HG03139 (cell line): ENCODE data around the gene FOXA2.
"Not testable (repeated sequence)": the region's sequence is repeated elsewhere in the genome, so short reads cannot be mapped to it uniquely, and the experiment has no call there.

ENCODE experiments used
- ATAC-seq: cut with Tn5 transposase; IDR thresholded peaks from one replicate; pipeline ENCODE4 v1.9.1; 2021; ENCODE audit not compliant: unreplicated experiment

Gene FOXA2

DNA sequence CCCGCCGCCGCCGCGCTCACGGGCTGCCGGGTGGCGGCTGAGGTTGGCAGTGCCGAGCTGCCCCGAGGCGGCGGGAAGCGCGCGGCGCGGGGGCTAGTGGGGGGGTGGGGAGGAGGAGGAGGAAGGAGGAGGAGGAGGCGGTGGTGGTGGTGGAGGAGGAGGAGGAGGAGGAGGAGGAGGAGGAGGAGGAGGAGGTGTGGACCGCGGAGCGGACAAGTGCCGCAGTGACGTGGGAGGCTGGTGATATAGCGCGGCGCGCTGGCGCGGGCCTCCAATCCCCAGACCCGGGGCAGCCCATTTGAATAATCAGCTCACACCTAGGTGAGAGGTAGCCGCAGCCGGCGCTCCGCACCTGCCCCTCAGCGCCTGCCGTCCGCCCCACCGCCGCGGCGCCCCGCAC lies at the start of gene FOXA2:
Gene FOXA2, minus strand, starts transcription at position 51 of the 400 bp plus-strand sequence. CDS start 294 bp downstream, outside the sequence.
- ATAC-seq, result no peak

GRCh38 chr20:22630701-22631100 lies 46.3 kb upstream of the FOXA2 start:
- no peak for ATAC-seq

GRCh38 chr20:22629927-22630326 lies 45.6 kb upstream of the FOXA2 start:
- ATAC-seq, result no peak

DNA sequence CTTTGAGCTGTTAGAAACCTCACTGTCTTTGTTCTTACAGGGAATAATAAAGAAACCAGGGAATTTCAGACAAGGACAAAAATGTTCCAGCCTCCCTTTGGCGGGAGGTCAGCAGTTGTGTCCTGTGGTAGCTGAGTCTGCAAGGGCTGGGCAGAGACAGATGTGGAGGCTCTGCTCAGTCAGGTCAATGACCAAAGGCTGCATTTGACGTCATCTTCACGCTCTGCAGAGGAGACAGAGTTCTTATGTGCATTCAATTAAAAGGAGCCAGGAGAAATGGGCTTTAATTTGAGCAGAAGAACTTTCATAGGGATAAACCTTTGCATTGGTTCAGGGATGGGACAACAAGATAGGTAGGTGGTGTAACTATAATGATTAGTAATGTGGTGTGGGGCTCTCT lies 45.1 kb upstream of the FOXA2 start:
- no peak for ATAC-seq

DNA sequence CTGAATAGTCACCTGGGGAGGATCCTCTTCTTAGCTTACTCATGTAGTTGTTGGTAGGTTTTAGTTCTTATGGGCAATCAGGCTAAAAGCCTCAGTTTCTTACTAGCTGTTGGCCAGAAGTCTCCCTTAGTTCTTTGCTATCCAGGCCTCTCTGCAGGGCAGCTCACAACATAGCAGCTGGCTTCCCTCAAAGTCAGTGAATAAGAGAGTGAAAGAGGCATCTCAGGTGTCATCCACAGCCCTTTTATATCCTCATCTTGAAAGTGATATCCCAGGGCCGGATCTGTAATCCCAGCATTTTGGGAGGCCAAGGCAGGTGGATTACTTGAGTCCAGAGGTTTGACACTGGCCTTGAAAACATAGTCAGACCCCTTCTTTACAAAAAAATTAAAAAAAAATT lies 42.1 kb upstream of the FOXA2 start:
- no peak for ATAC-seq

DNA sequence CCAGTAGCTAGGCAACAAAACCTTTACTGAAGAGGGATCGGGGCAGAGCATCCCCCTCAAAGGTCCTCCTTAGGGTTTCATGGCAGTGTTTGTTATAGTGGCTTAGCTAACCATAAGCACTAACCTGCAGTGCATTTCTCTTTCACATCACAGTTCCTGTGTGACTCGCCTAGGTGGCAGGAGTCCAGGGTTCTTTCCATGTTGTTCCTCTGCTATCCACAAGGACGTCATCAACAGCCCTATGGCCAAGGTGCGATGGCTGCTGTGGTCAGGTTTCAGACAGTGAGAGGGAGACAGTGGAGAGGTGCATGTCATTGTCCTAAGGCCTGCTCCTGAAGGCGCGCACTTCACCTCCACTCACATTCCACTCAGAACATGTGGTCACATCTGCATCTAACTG lies 38.8 kb upstream of the FOXA2 start:
- no peak for ATAC-seq

DNA sequence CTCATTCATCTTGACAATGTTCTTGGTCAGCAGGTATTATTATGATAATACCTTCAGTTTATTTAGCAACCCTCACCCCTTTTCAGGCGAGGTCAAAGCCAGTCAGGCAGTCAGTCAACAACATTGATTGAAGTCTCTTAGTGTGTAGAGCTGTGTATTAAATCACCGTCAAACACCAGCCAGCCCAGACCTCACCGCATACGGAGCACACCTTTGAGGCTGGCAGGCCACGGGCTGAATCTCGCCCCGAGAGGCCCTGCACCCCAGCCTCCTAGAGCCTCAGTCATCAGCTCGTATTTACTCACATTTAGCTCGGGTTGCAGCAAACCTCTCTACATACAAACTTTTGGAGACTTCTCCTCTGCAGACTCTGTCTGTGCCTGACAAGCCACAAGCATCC lies 36.0 kb upstream of the FOXA2 start:
- ATAC-seq, result no peak

DNA sequence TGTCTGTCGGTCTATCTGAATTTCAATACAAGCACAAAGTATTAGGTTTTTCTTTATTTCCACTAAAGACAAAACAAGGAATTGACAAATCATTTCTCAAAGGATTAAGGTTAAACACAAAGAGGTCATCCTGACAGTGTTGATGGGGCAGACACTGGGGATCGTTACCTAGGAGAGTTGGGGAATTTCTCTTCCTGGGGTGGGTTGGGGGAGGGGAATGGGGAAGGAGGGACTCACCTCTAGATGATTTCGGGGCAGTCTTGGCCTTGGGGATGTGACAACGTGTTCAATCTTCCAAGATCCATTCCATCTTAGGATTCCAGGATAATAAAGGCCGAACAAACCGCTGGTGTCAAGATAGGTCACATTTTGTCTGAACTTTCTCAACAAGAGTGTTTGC lies 35.4 kb upstream of the FOXA2 start:
- ATAC-seq, result no peak

DNA sequence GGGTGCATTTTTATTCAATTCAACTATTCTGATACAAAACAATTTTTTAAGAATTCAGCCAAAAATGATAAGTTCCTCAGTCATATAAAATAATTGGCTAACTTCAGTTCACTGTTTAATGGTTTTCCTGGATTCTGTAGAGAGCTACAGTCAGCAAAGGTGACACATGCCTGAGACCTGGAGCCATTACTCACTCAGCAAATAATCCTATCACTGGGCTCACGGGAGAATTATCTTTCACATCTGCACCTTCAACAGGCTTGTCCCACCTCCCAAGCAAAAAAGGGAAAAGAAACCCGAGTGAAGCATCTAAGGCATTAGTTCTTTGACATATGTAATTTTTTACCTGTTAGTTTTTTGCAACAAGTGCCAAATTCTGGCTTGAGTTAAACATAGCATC lies 34.9 kb upstream of the FOXA2 start:
- ATAC-seq, result no peak

- no peak for ATAC-seq
Observed at GRCh38 chr20:22617160-22617559, 32.8 kb upstream of the FOXA2 start.

DNA sequence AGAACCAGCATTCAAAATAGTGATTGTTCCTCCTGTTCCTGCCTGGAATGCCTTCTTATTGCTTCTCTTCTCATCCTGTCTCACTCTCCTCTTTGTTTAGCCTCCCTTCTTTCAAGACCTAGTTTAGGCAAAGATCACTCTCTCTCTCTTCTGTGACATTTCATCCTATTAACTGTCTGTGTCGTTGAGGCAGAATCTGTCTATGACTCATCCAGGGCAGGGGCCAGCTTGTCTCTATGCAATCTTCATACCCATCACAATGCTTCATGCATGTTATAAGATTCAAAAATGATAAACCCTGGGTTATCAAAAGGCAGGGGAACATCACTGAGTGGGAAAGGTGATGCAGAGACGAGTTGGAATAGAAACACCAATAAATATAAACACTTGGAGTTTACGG lies 32.2 kb upstream of the FOXA2 start:
- ATAC-seq, result no peak

GRCh38 chr20:22615425-22615824 lies 31.1 kb upstream of the FOXA2 start:
- no peak for ATAC-seq

DNA sequence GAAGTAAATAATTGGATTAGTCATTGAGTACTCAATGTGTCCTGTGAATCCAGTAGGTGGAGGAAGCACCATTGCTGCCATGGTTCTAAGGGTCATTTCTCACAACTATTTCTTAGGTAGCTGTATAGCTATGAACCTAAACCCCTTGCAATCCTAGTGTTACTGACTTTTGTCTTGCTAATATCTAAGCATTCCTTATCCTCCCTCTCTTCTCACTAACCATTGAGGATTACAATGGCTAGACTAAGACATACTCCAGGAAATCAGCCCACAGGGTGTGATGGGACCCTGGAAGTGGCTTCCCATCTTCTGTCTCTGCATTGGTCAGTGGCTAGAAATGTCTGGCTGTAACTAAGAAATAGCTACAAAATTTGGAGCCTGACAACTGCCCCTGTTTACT lies 27.3 kb upstream of the FOXA2 start:
- no peak for ATAC-seq

- no peak for ATAC-seq
Observed at GRCh38 chr20:22607695-22608094, 23.3 kb upstream of the FOXA2 start.

DNA sequence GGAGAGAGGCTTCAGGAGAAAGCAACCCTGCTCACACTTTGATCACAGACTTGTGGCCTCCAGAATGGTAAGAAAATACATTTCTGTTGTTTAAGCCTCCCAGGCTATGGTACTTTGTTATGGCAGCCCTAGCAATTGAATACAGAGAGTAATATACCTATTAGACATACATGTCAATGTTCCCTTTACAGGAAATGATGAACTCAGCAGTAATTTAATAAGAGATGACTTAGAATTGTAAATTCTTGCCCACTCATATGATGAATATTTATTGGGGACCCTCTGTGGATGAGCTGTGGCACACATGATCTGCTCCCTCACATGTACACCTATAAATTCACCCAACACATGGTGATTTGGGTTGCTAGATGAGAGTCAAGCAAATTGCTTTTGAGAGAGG lies 20.4 kb upstream of the FOXA2 start:
- ATAC-seq, result no peak

- no peak for ATAC-seq
Observed at GRCh38 chr20:22601361-22602141, 17.2 kb upstream of the FOXA2 start.

- ATAC-seq, result not testable (repeated sequence)
Observed at GRCh38 chr20:22599258-22599657, 14.9 kb upstream of the FOXA2 start.

GRCh38 chr20:22597303-22597702 lies 12.9 kb upstream of the FOXA2 start:
- no peak for ATAC-seq

DNA sequence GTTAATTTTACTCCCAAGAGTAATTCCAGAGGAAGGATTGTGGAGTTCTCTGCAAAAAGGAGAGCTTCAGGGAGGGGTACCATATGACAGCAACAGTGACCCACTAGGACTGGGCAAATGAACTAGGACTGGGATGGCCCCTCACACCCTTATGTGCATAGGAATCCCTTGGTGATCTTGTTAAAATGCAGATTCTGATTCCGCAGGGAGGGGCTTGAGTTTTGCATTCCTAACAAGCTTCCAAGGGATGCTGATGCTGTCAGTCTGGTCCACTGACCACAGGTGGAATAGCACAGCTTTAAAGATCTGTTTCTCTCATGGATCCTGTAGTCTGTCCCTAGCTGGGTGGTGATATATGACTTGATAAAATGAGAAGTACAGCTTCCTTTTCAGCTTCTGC lies 6.3 kb upstream of the FOXA2 start:
- ATAC-seq, result no peak

GRCh38 chr20:22586645-22587310 lies 2.4 kb upstream of the FOXA2 start:
- no peak for ATAC-seq

DNA sequence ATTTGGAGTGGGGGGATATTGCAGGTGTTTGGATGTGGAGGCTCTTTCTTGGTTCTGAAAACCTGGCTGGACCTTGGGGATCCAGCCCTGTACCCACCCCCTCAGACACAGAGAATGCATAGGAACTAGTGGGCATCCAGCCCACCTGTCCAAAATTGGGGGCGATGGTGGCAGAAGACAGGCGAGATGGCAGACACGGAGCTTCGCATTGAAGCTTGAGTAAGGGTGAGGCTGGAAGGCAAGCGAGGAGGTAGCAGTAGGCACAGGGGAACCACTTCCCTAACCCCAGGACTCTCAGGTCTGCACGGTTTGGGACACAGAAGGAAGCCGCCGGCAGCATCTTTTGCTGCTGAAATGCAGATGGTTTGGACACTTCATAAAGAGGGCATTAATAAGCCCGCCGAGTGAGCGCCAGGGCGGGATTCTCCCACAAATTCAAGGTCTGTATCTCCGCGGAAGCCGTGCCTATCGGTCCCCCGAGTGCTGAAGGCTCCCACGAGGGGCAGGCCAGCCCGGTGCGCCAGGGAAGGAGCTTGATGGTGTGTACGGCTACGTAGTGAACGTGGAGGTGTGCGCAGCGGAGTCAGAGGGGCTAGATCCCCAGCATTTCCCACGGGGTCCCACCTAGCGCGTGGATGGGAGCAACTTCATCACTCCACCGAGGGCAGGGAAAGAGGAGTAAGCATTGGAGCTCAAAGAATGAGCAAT lies 1.6 kb upstream of the FOXA2 start:
- ATAC-seq, result no peak
